H1 (cell line): Measurements from ENCODE around the gene E2F1.

Experiments used
- CEBPB ChIP-seq: IDR thresholded peaks from 2 replicates; pipeline ENCODE4 v1.6.1; 2012; ENCODE audit warnings: low read depth, low read length
- EP300 ChIP-seq, 2 experiments: IDR thresholded peaks; 1 replicate in 1 of 2; 2 replicates in 1 of 2; pipeline ENCODE4 v1.6.1; 2011 to 2012; ENCODE audit warnings: low read depth in 2 of 2, low read length in 2 of 2, mild to moderate bottlenecking in 2 of 2, borderline replicate concordance in 1 of 2, inconsistent platforms in 1 of 2, moderate library complexity in 1 of 2
- POLR2A ChIP-seq, 2 experiments: IDR thresholded peaks; 1 replicate in 1 of 2; 2 replicates in 1 of 2; pipeline ENCODE4 v1.6.1; 2011; ENCODE audit warnings: low read depth in 2 of 2, low read length in 2 of 2, mild to moderate bottlenecking in 2 of 2; ENCODE audit errors: control extremely low read depth in 1 of 2
- POLR2AphosphoS5 ChIP-seq: IDR thresholded peaks from 2 replicates; pipeline ENCODE4 v1.6.1; 2011; ENCODE audit warnings: low read depth, low read length
- RFX5 ChIP-seq: IDR thresholded peaks from 2 replicates; pipeline ENCODE4 v1.6.1; 2011; ENCODE audit warnings: low read depth, low read length, improper control_type of control experiment, borderline replicate concordance
- TAF1 ChIP-seq: IDR thresholded peaks from 2 replicates; pipeline ENCODE4 v1.6.1; 2011; ENCODE audit warnings: mild to moderate bottlenecking, low read depth, low read length
- TCF12 ChIP-seq: IDR thresholded peaks from 2 replicates; pipeline ENCODE4 v1.6.1; 2011; ENCODE audit warnings: low read depth, mild to moderate bottlenecking, low read length
- ZNF274 ChIP-seq: IDR thresholded peaks from 2 replicates; pipeline ENCODE4 v1.7.0; 2012; ENCODE audit warnings: low read length, borderline replicate concordance; ENCODE audit errors: extremely low read depth
- TF ChIP-seq, protein P1 (sequence below), 3 experiments: IDR thresholded peaks; 1 replicate in 2 of 3; 2 replicates in 1 of 3; pipeline versions ENCODE4 v1.5.1 to v1.6.1; 2011; ENCODE audit warnings: low read length in 3 of 3, mild to moderate bottlenecking in 3 of 3, inconsistent platforms in 2 of 3, low read depth in 1 of 3, moderate library complexity in 1 of 3; ENCODE audit not compliant: insufficient read depth in 1 of 3; ENCODE audit errors: control extremely low read depth in 1 of 3

DNA sequence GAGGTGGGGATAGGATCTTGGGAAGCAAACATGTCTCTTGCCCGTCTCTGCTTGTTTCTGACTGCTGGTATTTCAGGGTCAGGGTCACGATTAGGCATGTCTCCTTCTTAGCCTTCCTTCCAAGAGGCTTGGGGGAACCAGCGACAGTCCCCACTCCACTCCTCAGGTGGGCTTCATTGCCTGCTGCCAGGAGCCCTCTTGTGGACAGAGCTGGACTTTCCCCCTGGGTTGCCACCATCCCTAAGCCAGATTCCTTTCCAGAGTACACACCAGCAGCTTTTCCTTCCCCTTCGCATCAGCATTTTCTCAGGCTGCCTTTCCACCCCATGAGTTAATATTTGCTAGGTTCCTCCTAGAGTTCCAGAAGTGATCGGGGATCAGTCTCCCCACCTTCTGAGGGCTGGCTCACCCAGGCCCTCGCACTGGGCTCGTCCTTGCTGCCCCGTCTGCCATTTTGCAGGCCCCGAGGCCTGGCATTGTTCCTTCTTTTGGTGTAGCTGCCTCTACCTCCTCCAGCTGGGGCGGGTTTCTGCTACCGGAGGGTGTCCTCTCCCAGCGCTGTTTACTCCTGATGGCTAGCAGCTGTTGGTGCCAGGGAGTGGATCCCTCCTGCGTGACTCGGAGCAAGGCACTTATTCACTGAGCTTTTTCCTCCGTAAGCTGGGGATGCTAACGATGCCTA lies 32.8 kb downstream of the E2F1 start:
- TF ChIP-seq EP300 (IDR thresholded peaks at IDR 0.05; ENCODE audit: borderline replicate concordance in 1 of 2, low read depth in 2 of 2, low read length in 2 of 2) (no peak), TAF1 (no peak), ZNF274 (no peak), POLR2AphosphoS5 (peak; percentile 26), CEBPB (no peak), TCF12 (0 out of 2 replicates have a peak, but pooled peaks have one; percentile 30), POLR2A (IDR thresholded peaks at IDR 0.05; ENCODE audit: control extremely low read depth in 1 of 2, low read depth in 2 of 2, low read length in 2 of 2) (peak in 1 of 2 experiments; percentile 67; a peak in 1 of 3 replicates), RFX5 (no peak)
- TF ChIP-seq, protein P1, sequence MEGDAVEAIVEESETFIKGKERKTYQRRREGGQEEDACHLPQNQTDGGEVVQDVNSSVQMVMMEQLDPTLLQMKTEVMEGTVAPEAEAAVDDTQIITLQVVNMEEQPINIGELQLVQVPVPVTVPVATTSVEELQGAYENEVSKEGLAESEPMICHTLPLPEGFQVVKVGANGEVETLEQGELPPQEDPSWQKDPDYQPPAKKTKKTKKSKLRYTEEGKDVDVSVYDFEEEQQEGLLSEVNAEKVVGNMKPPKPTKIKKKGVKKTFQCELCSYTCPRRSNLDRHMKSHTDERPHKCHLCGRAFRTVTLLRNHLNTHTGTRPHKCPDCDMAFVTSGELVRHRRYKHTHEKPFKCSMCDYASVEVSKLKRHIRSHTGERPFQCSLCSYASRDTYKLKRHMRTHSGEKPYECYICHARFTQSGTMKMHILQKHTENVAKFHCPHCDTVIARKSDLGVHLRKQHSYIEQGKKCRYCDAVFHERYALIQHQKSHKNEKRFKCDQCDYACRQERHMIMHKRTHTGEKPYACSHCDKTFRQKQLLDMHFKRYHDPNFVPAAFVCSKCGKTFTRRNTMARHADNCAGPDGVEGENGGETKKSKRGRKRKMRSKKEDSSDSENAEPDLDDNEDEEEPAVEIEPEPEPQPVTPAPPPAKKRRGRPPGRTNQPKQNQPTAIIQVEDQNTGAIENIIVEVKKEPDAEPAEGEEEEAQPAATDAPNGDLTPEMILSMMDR (IDR thresholded peaks at IDR 0.05; ENCODE audit: control extremely low read depth in 1 of 3, insufficient read depth in 1 of 3, low read depth in 1 of 3, low read length in 3 of 3), result peak; percentile 94 to 97 (median 96)
